T follicular helper cell (primary cell): Measurements from ENCODE around the gene CCNJ.

Experiments
- DNase-seq: peaks from one replicate; pipeline ENCODE4 v3.0.0-alpha.2; 2020; ENCODE audit warnings: low read depth

The CCNJ gene

GRCh38 chr10:96056787-96057186, 13.4 kb downstream of the CCNJ start:
- no peak for DNase-seq

- DNase-seq, result no peak
Measured at GRCh38 chr10:96061232-96061631, 17.8 kb downstream of the CCNJ start.

DNA sequence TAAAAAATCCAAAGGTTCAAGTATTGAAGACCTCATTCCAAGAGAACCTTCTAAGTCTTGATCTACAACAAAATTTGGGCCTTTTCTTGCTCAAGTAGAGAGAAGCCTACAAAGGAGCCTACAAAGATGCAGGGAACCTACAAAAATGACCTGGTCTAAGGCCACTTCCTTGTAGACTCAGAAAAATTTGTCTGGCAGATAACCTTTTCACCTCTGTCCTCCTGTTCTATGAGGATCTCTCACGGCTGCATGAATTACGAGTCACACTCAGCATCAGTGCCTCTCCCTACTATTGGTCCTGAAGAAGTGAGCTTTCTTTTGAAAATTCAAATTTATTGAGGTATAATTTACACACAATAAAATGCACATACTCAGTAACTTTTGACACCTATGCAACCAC, 29.3 kb downstream of the CCNJ start:
- no peak for DNase-seq

DNA sequence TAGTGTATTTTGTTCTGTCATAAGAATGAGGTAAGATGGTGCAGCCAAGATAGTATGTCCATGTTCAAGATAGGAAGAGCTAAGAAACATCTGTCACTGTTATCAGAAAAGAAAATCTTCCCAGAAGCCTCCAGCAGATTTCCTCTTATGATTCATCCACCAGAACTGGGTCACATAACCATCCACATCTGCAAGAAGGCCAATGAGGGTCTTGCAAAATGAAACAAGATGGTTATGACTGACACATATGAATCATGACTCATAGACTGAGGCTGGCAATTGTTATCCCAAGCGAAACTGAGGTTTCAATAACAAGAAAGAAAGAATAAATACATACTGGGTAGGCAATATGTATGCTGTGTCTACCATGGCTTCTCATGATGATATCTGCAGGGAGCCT, 30.3 kb downstream of the CCNJ start:
- no peak for DNase-seq

DNA sequence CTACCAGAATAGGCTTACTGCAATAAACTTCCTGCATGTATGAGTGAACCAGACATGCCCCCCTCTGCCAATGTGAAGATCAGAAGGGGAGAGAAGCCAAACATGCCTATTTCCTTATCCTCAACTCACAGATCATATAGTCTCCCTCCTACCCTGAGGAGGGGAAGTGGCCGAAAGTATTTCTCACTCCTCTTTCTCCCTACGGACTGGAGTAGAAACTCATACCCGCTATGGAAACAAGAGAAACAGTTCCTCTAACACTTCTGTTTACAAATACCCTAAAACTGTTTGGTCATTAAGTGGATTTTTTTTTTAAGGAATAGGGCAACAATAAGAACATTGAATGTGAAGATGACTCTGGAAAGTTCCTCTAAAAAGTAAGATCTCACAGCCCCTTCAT, 31.4 kb downstream of the CCNJ start:
- DNase-seq, result no peak

DNA sequence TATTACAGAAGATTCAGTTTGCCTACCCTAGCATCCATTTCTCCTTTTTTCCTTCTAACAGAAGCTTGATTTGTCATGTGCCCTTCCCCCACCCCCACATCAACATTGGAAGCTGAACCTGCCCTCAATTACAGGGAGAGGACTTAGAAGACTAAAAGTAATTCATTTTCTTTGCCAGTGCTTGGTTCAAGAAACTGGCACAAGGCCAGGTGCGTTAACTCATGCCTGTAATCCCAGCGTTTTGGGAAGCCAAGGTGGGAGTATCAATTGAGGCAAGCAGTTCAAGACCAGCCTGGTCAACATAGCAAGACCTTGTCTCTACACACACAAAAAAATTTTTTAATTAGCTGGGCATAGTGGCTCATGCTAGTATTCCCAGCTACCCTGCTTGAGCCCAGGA, 32.6 kb downstream of the CCNJ start:
- no peak for DNase-seq

- DNase-seq, result no peak
Measured at GRCh38 chr10:96077156-96077555, 33.8 kb downstream of the CCNJ start.

DNA sequence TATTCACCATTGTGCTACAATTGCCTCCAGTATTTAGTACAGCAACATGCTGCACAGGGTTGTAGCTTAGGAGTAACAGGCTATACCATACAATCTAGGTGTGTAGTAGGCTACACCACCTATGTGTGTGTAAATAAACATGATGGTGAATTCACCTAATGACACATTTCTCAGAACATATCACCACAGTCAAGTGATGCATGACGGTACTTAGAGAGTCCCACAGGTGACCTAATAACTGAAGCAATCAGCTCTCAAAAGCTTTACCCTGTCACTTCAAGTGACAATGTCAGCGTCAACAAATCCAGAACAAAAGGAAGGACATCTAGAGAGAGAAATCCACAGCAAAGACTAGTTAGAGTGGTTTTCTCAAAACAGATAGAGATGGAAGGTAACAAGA, 38.8 kb downstream of the CCNJ start:
- no peak for DNase-seq

GRCh38 chr10:96082748-96083147, 39.4 kb downstream of the CCNJ start:
- DNase-seq, result no peak

GRCh38 chr10:96089116-96089515, 45.7 kb downstream of the CCNJ start:
- DNase-seq, result no peak

DNA sequence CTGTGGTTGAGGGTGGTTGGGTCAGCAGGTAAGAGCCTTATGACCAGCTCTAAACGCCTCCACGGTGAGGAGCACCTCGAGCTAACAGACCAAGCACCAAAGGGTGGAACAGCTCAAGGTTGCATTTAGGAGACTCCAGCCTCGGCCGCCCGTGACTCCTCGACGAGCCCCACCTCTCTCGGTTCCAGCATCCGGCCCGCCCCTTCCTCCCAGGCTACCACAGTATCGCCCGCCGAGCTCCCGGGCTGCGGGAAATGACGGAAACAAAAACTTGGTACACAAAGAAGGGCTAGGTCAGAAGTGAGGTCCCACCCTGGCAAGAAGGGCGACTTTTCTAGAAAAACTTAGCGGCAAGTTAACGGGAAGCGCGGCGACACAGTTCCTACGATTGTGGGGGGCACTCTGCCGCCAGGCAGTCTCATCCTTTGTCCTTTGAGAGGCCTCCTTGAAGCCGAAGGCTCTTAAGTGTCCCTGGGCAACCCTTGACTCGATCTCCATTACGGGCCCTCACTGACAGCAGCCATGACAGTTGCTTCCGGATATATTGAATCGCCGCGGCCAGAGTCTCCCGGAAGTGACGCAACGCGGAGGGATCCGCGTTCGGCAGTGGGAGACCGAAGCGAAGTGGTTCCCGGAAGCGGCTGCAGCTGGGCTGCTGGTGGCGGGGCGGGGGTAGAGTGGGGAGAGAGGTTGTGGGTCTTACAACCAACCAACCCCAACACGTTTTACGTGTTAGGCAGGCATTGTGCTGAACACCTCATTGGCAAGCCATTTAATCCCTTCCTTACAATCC, 46.5 kb downstream of the CCNJ start:
- peak; percentile 82 for DNase-seq

- no peak for DNase-seq
Measured at GRCh38 chr10:96090463-96090800, 47.0 kb downstream of the CCNJ start.

DNA sequence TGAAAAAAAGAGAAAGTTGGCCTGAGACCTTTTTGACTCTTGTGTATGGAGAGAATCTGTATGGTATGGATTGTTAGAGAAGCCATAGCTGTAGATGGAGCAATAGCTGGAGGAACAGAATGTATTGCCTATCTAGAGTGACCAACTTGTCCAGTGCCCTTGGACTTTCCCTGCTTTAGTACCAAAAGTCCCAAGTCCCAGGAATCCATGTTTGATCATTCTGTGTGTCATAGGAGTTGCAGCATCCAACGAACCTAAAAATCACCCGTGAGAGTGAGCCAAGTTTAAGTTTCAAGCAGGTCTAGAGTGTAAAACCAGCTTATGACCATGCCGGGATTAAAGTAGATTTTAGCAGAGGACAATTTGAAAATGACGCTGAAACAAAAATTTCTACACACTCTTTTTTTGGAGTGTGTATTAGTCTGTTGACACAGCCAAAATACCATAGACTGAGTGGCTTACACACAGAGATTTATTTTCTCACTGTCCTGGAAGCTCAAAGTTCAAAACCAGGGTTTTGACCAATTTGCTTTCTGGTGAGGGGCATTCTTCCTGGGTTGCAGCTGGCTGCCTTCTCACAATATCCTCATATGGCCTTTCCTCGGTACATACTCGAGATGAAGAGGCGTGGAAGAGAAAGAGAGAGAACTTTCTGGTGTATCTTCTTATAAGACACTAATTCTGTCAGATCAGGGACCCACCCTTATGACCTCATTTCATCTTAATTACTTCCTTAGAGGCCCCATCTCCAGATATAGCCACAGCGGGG, 49.8 kb downstream of the CCNJ start:
- no peak for DNase-seq

DNA sequence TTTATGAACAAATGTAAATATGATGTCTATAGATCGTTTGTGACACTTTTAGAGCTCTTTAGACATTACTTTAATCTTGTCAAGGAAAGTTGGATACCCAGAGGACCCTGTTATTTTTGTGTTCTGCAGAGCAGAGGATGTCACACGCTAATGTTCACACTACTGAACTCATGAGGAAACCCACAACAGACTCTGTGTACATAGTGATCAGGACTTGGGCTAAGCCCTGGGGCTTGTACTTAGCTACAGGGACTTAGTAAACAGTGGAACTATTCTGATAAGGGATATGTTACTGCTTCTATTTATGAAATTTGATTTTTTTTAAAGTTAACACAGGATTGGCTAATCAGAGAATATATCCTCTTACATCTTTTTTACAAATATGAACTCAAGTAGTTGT, 50.6 kb downstream of the CCNJ start:
- DNase-seq, result no peak

DNA sequence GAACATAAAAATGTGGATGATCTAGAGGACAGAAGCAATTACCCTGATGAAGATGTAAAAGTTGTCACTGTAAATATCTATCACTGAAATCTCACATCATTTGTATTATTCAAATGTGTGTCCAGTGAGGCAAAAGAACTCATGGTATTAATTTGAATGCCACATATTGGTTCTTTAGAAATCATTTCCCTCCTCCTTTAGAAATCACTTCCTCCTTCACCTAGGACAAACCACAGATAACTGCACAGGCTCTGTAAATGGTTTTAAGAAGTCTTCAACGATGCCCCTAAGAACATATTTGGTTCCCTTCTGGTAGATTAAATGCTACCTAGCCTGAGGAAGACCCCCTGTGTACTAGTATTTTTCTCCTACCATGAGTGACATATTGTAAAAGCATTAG, 53.6 kb downstream of the CCNJ start:
- DNase-seq, result no peak

DNA sequence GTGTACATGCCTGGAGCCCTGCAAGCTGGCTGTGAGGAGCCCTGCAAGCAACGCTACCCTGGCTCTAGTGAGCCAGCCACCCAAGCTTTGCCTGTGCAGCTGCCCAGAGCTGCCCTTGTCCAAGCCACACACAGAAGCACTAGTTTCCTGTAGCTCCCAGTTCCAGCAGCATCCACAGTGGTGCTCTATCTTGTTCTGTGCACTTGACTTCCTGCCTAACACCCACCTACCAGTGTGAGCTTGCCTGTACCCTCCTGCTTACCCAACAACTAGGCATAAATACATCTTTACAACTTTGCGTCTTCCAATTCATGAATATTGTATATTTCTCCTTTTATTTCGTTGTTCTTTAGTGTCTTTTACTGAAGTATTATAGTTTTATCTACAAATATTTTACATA, 54.5 kb downstream of the CCNJ start:
- no peak for DNase-seq

GRCh38 chr10:96107623-96108038, 64.2 kb downstream of the CCNJ start:
- DNase-seq, result no peak
